Activated naive CD4-positive, alpha-beta T cell treated with Interleukin-2 at 50 U/mL for 16 hours (primary cell): Measurements from ENCODE around the gene PFKL.

ENCODE experiments used
- DNase-seq: peaks from one replicate; pipeline ENCODE4 v3.0.0-alpha.2; 2020

Gene PFKL

DNA sequence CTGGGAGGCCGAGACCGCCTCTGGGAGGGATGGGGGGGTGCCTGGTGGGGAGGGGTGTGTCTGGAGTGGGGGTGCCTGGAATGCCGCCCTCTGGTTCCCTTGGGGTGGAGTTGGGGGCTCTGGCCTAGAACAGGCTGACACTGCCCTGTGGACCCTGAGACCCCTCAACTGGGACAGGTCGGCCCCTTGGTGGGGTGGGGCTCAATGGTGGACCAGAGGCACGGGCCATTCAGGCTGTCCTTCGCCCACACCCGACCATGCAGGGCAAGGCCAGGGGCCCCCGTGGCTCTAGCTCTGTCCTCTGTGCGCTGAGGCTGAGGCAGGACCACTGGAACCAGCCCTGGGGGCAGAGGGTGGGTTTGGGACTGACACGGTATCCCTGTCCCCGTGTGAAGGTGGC is 14.7 kb downstream of the PFKL start:
- DNase-seq = no peak

DNA sequence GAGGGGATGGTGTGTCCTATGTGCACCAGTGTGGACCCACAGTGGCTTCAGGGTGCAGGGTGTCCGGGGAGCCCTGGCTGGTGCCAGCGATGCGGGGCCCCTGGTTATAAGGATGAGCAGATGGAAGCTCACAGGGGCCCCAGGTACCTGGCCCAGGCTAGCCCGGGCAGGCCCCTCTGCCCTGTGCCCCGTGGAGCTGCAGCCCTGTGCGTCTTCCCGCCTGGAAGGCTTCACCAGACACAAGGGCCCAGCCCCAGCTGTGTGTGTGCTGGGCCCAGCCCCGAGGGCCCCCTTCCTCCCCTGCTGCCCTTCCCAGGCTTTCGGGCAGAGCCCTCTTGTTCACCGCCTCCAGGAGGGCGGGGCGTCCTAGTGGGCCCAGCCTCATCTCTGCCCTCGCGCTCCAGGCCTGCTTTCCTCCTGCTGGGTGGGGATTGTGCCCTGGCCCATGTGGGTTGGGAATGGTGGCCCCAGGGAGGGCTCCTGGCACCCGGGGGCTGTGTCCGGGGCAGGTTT is 15.9 kb downstream of the PFKL start:
- no peak for DNase-seq

GRCh38 chr21:44316277-44316900 is 16.5 kb downstream of the PFKL start:
- DNase-seq = no peak

DNA sequence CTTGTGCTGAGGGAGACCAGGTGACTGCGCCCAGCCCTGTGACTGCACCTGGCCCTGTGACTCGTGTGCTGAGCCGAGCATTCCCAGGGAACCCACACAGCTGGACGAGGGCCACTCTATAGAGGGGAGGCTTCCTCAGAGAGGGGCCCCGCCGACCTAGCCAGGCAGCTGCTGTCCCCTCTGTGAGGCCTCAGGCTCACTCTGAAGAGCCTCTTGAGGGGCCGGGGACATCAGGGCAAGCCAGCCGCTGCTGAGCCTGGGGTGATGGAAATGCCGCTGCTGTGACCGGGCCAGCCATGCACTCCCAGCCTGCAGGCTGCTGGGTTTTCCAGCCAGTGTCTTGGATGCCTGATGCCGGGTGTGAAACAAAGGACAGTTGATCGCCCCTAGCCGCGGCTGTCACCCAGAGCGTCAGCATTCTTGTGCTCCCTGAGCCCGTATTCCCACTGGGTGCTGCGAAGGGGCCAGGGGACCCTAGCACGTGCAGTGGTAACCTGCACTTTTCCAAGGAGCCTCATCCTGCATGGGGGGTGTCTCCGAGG is 17.5 kb downstream of the PFKL start:
- DNase-seq = no peak

DNA sequence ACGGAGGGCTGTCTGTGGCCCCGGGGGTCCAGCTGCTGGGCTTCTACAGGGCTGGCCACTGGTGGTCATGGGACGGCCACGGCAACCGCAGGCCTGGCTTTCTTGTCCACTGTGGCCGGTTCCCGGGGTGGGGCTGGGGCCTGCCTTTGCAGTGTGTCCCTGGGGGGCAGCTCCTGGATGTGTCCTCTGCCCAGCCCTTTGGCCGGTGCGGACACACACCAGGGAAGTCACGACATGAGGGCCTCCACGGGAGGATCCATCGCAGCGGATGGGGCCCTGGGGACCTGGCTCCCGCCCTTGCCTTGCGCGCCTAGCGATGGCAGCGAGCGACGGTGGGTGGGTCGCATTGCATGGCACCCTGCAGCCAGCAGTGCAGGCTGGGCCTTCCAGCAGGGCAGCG is 18.0 kb downstream of the PFKL start:
- DNase-seq = no peak

DNA sequence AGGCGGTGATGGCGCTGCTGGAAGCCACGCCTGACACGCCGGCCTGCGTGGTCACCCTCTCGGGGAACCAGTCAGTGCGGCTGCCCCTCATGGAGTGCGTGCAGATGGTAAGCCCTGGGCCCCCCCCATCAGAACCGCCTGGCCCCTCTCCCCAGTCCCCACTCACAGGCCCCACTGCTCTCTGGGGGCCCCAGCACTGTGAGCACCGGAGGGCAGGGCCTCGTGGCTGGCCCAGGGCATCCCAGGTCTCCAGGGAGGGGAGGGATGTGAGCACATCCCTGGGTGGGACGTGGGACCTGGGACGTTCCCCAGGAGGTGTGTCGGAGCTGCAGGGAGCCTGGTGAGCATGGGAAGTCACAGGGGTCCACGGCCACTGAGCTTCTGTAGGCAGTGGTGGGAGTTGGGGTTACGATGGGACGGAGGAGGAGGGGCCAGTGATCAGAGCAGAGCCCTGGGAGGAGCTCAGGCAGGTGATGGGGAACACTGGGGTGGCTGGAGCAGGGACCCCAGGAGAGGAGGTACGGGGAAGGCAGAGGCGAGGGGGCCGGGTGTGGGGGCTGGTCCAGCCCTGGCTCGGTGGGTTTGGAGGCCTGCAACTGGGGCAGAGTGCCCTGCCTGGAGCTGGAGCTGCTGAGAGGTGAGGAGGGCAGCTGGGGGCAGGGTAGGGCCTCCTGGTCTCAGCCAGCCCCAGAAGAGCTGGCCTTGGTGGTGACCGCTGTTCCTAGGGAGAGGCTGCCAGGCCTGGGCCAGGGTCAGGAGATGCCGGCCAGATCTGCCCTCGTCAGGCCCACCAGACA is 18.8 kb downstream of the PFKL start:
- no peak for DNase-seq

GRCh38 chr21:44319407-44320065 is 19.7 kb downstream of the PFKL start:
- no peak for DNase-seq

DNA sequence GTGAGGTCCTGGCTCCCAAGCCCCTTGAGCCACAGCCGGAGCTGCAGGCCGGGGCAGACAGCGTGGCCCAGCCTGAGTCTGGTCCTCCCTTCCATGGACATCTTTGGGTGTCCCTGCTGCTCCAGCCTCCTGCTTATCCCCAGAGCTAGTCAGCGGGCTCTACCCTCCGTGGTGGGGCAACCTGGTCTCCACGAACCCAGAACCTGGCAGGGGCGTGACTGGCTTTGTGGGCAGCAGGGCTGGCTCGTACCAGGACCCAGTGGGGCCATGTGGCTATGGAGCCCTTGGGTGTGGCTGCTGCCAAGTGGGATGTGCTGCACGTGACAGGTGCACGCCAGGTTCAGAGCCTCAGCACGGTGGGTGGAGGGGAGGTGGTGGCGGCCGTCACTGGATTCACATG is 21.0 kb downstream of the PFKL start:
- no peak for DNase-seq

GRCh38 chr21:44321846-44322450 is 22.1 kb downstream of the PFKL start:
- DNase-seq = no peak

DNA sequence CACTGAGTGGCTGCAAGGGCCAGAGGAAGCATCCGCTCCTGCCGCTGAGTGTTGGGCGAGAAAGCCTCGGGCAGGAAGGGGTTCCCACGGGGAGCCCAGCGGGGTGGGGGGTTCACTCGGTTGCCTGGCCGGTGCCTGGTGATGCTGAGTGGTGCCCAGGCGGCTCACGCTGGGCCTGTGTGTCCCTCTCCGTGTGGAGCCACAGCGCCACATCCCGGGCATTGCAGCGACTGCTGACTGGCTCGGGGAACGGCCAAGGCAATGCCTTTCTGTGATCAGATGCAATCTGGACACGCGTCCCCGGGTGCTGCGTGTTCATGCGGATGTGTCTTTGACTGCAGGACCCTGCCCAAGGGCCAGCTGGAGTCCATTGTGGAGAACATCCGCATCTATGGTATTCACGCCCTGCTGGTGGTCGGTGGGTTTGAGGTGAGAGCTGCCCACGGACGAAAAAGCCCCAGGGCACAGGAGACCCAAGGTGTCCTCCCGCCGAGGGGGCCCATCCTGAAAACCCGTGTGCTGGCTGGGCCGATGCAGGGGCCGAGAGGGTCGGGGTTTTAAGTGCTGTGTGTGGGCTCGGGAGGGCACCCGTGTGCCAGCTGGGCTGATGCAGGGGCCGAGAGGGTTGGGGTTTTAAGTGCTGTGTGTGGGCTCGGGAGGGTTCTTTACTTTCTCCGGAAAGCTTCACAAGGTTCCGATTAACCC is 22.9 kb downstream of the PFKL start:
- no peak for DNase-seq

DNA sequence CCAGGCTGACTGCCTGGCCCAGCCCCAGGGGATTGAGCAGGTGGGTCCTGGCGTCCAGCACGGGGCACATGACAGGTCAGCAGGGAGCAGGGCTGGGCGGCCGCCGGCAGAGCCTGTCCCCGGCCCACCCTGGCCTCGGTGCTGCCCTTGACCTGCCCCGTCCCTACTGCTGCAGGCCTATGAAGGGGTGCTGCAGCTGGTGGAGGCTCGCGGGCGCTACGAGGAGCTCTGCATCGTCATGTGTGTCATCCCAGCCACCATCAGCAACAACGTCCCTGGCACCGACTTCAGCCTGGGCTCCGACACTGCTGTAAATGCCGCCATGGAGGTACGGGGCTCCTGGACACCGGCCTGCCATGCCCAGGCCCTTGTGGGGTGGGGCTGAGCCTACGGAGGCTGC is 23.7 kb downstream of the PFKL start:
- DNase-seq = no peak

- DNase-seq = no peak
These were observed 24.4 kb downstream of the PFKL start for GRCh38 chr21:44324106-44324853.

- DNase-seq = no peak
These were observed 24.9 kb downstream of the PFKL start for GRCh38 chr21:44324854-44325107.

- no peak for DNase-seq
These were observed 25.8 kb downstream of the PFKL start for GRCh38 chr21:44325386-44326271.

GRCh38 chr21:44326272-44326647 is 26.4 kb downstream of the PFKL start:
- no peak for DNase-seq

GRCh38 chr21:44326716-44327602 is 27.1 kb downstream of the PFKL start:
- no peak for DNase-seq

DNA sequence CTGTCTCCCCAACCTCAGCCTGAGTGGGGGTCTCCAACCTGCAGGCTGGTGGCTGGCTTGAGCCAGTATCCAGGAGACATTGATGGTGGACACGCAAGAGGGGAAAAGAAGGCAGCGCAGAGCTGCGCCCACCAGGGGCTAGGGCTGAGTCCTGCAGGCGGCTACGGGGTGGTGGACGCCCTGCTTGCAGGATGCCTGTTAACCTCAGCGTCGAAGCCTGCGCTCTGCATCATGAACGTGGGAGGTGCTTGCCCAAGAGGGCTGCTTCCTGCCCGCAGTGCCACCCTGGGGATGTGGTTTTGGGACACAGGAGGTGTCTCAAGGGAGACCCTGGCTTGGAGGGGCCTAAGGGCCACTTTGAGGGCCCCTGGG is 27.7 kb downstream of the PFKL start:
- no peak for DNase-seq

GRCh38 chr21:44328242-44328895 is 28.5 kb downstream of the PFKL start:
- no peak for DNase-seq

DNA sequence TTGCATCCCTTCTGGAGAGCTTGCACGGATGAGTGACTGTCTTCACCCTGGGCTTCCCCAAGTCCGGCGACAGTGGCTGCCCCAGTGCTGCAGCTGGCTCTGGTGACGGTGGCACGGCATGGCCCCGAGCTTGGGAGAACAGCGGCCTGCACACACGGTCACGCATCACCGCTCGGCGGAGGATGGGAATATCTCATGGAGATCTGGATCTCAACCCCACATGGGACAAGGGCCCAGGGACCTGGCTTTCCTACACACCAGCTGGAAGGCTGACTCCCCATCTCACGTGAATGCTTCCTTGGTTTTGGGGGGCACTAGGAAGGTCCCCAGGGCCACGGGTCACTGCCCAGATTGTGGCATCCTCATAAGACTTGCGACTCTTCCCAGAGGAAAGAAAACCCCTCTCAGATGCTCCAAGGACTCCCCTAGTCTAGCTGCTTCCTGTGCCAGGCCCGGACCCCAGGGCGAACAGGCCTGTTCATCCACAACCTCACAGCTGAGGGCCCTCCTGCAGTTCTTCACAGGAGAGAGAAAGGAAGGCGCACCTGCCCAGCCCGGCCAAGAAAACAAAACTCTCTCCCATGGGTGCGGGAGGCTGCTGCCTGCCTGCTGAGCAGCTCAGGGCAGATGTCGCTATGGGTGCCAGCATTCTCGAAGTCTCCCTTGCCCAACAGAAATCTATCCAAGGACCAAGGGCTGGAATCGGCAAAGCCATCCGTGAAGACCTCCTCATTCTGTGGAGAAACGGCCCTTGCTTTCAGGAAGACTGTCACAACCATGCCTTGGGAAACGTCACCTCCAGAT is 29.4 kb downstream of the PFKL start:
- no peak for DNase-seq
